22Rv1 (cell line): ENCODE results near the gene SLC38A10.

Experiments
- ZFX ChIP-seq: fragments of 450-650 bp; IDR thresholded peaks from 2 replicates; pipeline ENCODE4 v1.6.1; 2017; ENCODE audit warnings: antibody characterized with exemption, borderline replicate concordance
- TF ChIP-seq, protein P1 (sequence below): fragments of 450-650 bp; IDR thresholded peaks from 2 replicates; pipeline ENCODE4 v1.5.1; 2017; ENCODE audit warnings: mild to moderate bottlenecking

GRCh38 chr17:81270279-81270678 lies 24.8 kb downstream of the SLC38A10 start:
- TF ChIP-seq, protein P1, sequence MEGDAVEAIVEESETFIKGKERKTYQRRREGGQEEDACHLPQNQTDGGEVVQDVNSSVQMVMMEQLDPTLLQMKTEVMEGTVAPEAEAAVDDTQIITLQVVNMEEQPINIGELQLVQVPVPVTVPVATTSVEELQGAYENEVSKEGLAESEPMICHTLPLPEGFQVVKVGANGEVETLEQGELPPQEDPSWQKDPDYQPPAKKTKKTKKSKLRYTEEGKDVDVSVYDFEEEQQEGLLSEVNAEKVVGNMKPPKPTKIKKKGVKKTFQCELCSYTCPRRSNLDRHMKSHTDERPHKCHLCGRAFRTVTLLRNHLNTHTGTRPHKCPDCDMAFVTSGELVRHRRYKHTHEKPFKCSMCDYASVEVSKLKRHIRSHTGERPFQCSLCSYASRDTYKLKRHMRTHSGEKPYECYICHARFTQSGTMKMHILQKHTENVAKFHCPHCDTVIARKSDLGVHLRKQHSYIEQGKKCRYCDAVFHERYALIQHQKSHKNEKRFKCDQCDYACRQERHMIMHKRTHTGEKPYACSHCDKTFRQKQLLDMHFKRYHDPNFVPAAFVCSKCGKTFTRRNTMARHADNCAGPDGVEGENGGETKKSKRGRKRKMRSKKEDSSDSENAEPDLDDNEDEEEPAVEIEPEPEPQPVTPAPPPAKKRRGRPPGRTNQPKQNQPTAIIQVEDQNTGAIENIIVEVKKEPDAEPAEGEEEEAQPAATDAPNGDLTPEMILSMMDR, result no peak
- TF ChIP-seq ZFX, result no peak
